MM.1S (cell line): ENCODE measurements around the gene DYNC1I2.

Source experiments
- CTCF ChIP-seq: fragments of 300-600 bp; sonication (generic); IDR thresholded peaks from 2 replicates; pipeline ENCODE4 v1.5.1; 2016; ENCODE audit warnings: antibody characterized with exemption, low read length, mixed read lengths
- EZH2 ChIP-seq: fragments of 300-600 bp; sonication (generic); optimal IDR thresholded peaks from 2 replicates; pipeline ENCODE3; 2017; ENCODE audit warnings: low read depth, mild to moderate bottlenecking, antibody characterized with exemption, low read length, mixed read lengths

GRCh38 chr2:171745806-171746205, 58.5 kb downstream of the DYNC1I2 start:
- no peak for TF ChIP-seq EZH2
- no peak for TF ChIP-seq CTCF
